ENCODE results near the gene TBXAS1. TPM values are rescaled to one million over a fixed set of nuclear protein-coding genes. Genes with fewer than 3 reads are reported as not detected.

TBXAS1 gene
- total and polyA plus RNA-seq, 4 donors, result 19.6 to 126 (median 55.2) TPM

- Histone ChIP-seq H3K9ac (ENCODE audit: insufficient read depth in 1 of 2, low read length in 2 of 2) (no peak overlapping the region), H3K4me3 (no peak overlapping the region), H3K4me1 (ENCODE audit: control insufficient read depth in 5 of 5, insufficient read depth in 5 of 5, low read length in 5 of 5) (peaks cover 5 to 27% (median 10%) of the 10 kb centered on the region in 5 donors), H3K36me3 (ENCODE audit: control insufficient read depth in 4 of 4, insufficient read depth in 4 of 4, low read length in 4 of 4) (peaks cover 0 to 13% (median 0%) of the 10 kb centered on the region in 4 donors), H3K27ac (ENCODE audit: low read depth in 1 of 2, low read length in 1 of 2) (peak overlapping the region; percentile 81 to 99), H3K9me3 (ENCODE audit: control insufficient read depth in 4 of 4, insufficient read depth in 3 of 4, low read length in 3 of 4) (no peaks in the 10 kb centered on the region), H3K27me3 (ENCODE audit: control insufficient read depth in 3 of 3, insufficient read depth in 3 of 3, low read length in 2 of 3) (no peaks in the 10 kb centered on the region)
- DNase-seq (peak in 2 of 3 donors; percentile 24 to 26), ATAC-seq (ENCODE audit: insufficient read depth, low FRiP score) (peak; percentile 13)
- no peak for TF ChIP-seq CTCF (IDR thresholded peaks at IDR 0.05; ENCODE audit: control extremely low read depth, extremely low read depth)
- 74 to 77% methylated on average over 12 of the region's 12 CpGs for WGBS, 2 donors
Measured at GRCh38 chr7:140059273-140060242, 230.5 kb downstream of the TBXAS1 start.

- Histone ChIP-seq H3K36me3 (ENCODE audit: control insufficient read depth in 4 of 4, insufficient read depth in 4 of 4, low read length in 4 of 4) (peaks cover 0 to 13% (median 0%) of the 10 kb centered on the region in 4 donors), H3K9me3 (ENCODE audit: control insufficient read depth in 4 of 4, insufficient read depth in 3 of 4, low read length in 3 of 4) (no peaks in the 10 kb centered on the region), H3K27me3 (ENCODE audit: control insufficient read depth in 3 of 3, insufficient read depth in 3 of 3, low read length in 2 of 3) (no peaks in the 10 kb centered on the region), H3K9ac (ENCODE audit: insufficient read depth in 1 of 2, low read length in 2 of 2) (no peak overlapping the region), H3K4me3 (no peak overlapping the region), H3K27ac (ENCODE audit: low read depth in 1 of 2, low read length in 1 of 2) (peak overlapping the region; percentile 81 to 99), H3K4me1 (ENCODE audit: control insufficient read depth in 5 of 5, insufficient read depth in 5 of 5, low read length in 5 of 5) (peaks cover 5 to 27% (median 10%) of the 10 kb centered on the region in 5 donors)
- 92 to 94% methylated on average over 3 of the region's 3 CpGs for WGBS, 2 donors
- ATAC-seq (ENCODE audit: insufficient read depth, low FRiP score) (no peak), DNase-seq (no peak)
- TF ChIP-seq CTCF (IDR thresholded peaks at IDR 0.05; ENCODE audit: control extremely low read depth, extremely low read depth), result no peak
Measured at GRCh38 chr7:140060243-140060630, 231.2 kb downstream of the TBXAS1 start.

GRCh38 chr7:140060788-140061606 lies 231.9 kb downstream of the TBXAS1 start:
- DNase-seq (peak; percentile 80 to 89 (median 85)), ATAC-seq (ENCODE audit: insufficient read depth, low FRiP score) (no peak)
- H3K27me3 ChIP-seq (ENCODE audit: control insufficient read depth in 3 of 3, insufficient read depth in 3 of 3, low read length in 2 of 3), result no peaks in the 10 kb centered on the region
- H3K4me3 ChIP-seq, result peak overlapping the region; percentile 94
- H3K27ac ChIP-seq (ENCODE audit: low read depth in 1 of 2, low read length in 1 of 2), result peak overlapping the region; percentile 81 to 99
- 55 to 66% methylated on average over 11 of the region's 11 CpGs for WGBS, 2 donors
- peaks cover 0 to 9% (median 0%) of the 10 kb centered on the region in 4 donors for H3K36me3 ChIP-seq (ENCODE audit: control insufficient read depth in 4 of 4, insufficient read depth in 4 of 4, low read length in 4 of 4)
- H3K4me1 ChIP-seq (ENCODE audit: control insufficient read depth in 5 of 5, insufficient read depth in 5 of 5, low read length in 5 of 5), result peaks cover 5 to 27% (median 10%) of the 10 kb centered on the region in 5 donors
- H3K9ac ChIP-seq (ENCODE audit: insufficient read depth in 1 of 2, low read length in 2 of 2), result no peak overlapping the region
- no peaks in the 10 kb centered on the region for H3K9me3 ChIP-seq (ENCODE audit: control insufficient read depth in 4 of 4, insufficient read depth in 3 of 4, low read length in 3 of 4)
- no peak for TF ChIP-seq CTCF (IDR thresholded peaks at IDR 0.05; ENCODE audit: control extremely low read depth, extremely low read depth)
